GM23338 (cell line): ENCODE data around the gene RAB22A.

Source experiments
- EZH2 ChIP-seq: fragments of 200-600 bp; sonication (generic); IDR thresholded peaks from one replicate; pipeline ENCODE4 v1.8.0; 2017; ENCODE audit warnings: antibody characterized with exemption, mild to moderate bottlenecking, low read depth; ENCODE audit not compliant: unreplicated experiment
- JUNB ChIP-seq: IDR thresholded peaks from one replicate; pipeline ENCODE4 v1.6.1; 2016; ENCODE audit warnings: antibody characterized with exemption; ENCODE audit not compliant: unreplicated experiment
- POLR2AphosphoS5 ChIP-seq: IDR thresholded peaks from 2 replicates; pipeline ENCODE4 v1.6.1; 2016; ENCODE audit warnings: antibody characterized with exemption, low read depth
- TF ChIP-seq, protein P1 (sequence below), 2 experiments: fragments of 200-600 bp in 1 of 2; sonication (generic) in 1 of 2; conservative IDR thresholded peaks; 2 replicates each; pipeline versions ENCODE4 v1.5.1 to v1.6.1; 2016 to 2017; ENCODE audit warnings: antibody characterized with exemption in 2 of 2, low read depth in 2 of 2, mild to moderate bottlenecking in 2 of 2, moderate library complexity in 1 of 2

DNA sequence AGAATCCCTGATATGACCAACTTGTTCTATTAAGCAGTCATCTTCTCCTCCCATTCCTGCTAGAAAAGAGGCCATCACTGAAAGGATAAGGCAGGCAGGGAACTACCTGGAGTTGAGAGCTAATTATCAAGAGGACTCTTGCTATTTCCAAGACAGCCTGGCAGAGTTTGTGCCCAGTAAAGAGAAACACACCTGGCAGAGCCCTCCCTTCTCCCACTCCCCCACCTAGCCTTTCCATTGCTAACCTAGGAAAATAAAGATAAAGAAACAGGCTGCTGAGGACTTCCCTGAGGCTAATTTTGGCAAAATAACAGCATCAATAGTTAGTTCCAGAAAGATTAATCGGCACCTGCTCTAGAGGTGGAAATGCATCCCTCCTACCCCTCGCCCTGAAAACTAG, 20.4 kb upstream of the RAB22A start:
- TF ChIP-seq POLR2AphosphoS5 (no peak), JUNB (no peak), EZH2 (no peak)
- TF ChIP-seq, protein P1, sequence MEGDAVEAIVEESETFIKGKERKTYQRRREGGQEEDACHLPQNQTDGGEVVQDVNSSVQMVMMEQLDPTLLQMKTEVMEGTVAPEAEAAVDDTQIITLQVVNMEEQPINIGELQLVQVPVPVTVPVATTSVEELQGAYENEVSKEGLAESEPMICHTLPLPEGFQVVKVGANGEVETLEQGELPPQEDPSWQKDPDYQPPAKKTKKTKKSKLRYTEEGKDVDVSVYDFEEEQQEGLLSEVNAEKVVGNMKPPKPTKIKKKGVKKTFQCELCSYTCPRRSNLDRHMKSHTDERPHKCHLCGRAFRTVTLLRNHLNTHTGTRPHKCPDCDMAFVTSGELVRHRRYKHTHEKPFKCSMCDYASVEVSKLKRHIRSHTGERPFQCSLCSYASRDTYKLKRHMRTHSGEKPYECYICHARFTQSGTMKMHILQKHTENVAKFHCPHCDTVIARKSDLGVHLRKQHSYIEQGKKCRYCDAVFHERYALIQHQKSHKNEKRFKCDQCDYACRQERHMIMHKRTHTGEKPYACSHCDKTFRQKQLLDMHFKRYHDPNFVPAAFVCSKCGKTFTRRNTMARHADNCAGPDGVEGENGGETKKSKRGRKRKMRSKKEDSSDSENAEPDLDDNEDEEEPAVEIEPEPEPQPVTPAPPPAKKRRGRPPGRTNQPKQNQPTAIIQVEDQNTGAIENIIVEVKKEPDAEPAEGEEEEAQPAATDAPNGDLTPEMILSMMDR (conservative IDR thresholded peaks at IDR 0.05; ENCODE audit: low read depth in 2 of 2) = no peak
